Motor neuron (in vitro differentiated cells): Measurements from ENCODE around the gene DIPK1A. TPM values are rescaled to one million over a fixed set of nuclear protein-coding genes. Genes with fewer than 3 reads are reported as not detected.
"Not testable (repeated sequence)": the region's sequence is repeated elsewhere in the genome, so short reads cannot be mapped to it uniquely, and the experiment has no call there.

Source experiments
- ATAC-seq, 8 experiments: fragments of 200-7000 bp; cut with Tn5 transposase; replicated peaks in 6 of 8; 2 replicates each; pipeline ENCODE4 v1.8.0; 2021; ENCODE audit warnings: mild to moderate bottlenecking in 8 of 8, moderate library complexity in 8 of 8
- H3K27ac ChIP-seq, 2 donors: fragments of 250-450 bp; sonication (Bioruptor Pico); 2 replicates each; pipeline ENCODE4 v1.9.0; 2021; ENCODE audit warnings: antibody characterized with exemption in 2 of 2, mild to moderate bottlenecking in 2 of 2, moderate library complexity in 1 of 2
- H3K4me1 ChIP-seq, 2 donors: fragments of 250-450 bp; sonication (Bioruptor Pico); replicated peaks in 1 of 2; 2 replicates each; pipeline ENCODE4 v1.6.1; 2021; ENCODE audit warnings: antibody characterized with exemption in 2 of 2, mild to moderate bottlenecking in 2 of 2, moderate library complexity in 1 of 2
- H3K4me3 ChIP-seq, 5 donors: fragments of 250-450 bp; sonication (Bioruptor Pico); 2 replicates each; pipeline ENCODE4 v1.9.0; 2021; ENCODE audit warnings: antibody characterized with exemption in 5 of 5, mild to moderate bottlenecking in 5 of 5, moderate library complexity in 4 of 5
- WGBS, 10 experiments: fragments of 450-650 bp; shearing (Covaris generic); methylation state at CpG; one replicate each; pipeline ENCODE4 v1.0.0; 2022; 5-methylcytosine and 5-hydroxymethylcytosine counted together
- in situ Hi-C, 9 experiments: fragments of 400-800 bp; cut with MboI; loops; one replicate each; pipeline ENCODE4 v1.15.0; 2021; ENCODE audit warnings: low sequenced_read_pairs in 9 of 9, low pct_unique_long_range_greater_than_20kb in 2 of 9; ENCODE audit not compliant: unreplicated experiment in 9 of 9
- total RNA-seq, 8 experiments: library from RNA; unstranded; fragments of 300-600 nt; gene quantifications; 2 replicates each; pipeline versions ENCODE4 v1.2.3 to v1.2.4, GENCODE V29; 2022

DIPK1A gene
- total RNA-seq, 8 experiments from 2014 or later: 7.1 to 22.5 (median 10.2) TPM

GRCh38 chr1:92916899-92917298 lies 44.4 kb downstream of the DIPK1A start:
- Histone ChIP-seq H3K27ac (no peak overlapping the region), H3K4me3 (no peak overlapping the region), H3K4me1 (no peaks in the 10 kb centered on the region)
- in situ Hi-C loops: no loop called here
- no peak for ATAC-seq

- ATAC-seq: no peak
- Histone ChIP-seq H3K27ac (no peak overlapping the region), H3K4me3 (no peak overlapping the region), H3K4me1 (no peaks in the 10 kb centered on the region)
- WGBS, 10 experiments: 27 to 100% (median 56%) methylated on average over 1 of the region's 1 CpG; no CpG with 5 or more reads in 2 of the 10 experiments
- in situ Hi-C loops: no loop called here
These were observed 45.7 kb downstream of the DIPK1A start for GRCh38 chr1:92915547-92915946.

- no peak for ATAC-seq
These were observed 48.0 kb downstream of the DIPK1A start for GRCh38 chr1:92913093-92913819.

GRCh38 chr1:92910081-92910480 lies 51.2 kb downstream of the DIPK1A start:
- H3K27ac ChIP-seq: no peak overlapping the region
- WGBS, 10 experiments: 57 to 85% (median 76%) methylated on average over 2 to 4 of the region's 4 CpGs; no CpG with 5 or more reads in 2 of the 10 experiments

More at GRCh38 chr1:92913093-92913819, 48.0 kb downstream of the DIPK1A start:
- 61 to 94% (median 90%) methylated on average over 3 of the region's 3 CpGs; no CpG with 5 or more reads in 1 of the 10 experiments for WGBS, 10 experiments
- in situ Hi-C loops: no loop called here
- peaks cover 0 to 3% of the 10 kb centered on the region in 2 donors for H3K4me1 ChIP-seq
- no peak overlapping the region for H3K4me3 ChIP-seq
- no peak overlapping the region for H3K27ac ChIP-seq

GRCh38 chr1:92909321-92909720 lies 51.9 kb downstream of the DIPK1A start:
- in situ Hi-C loops: no loop called here
- H3K4me1 ChIP-seq: peaks cover 0 to 3% of the 10 kb centered on the region in 2 donors
- no peak overlapping the region for H3K27ac ChIP-seq
- 36 to 100% (median 87%) methylated on average over 1 to 3 of the region's 3 CpGs; no CpG with 5 or more reads in 3 of the 10 experiments for WGBS, 10 experiments
- H3K4me3 ChIP-seq: no peak overlapping the region
- peak in 2 of 8 experiments; percentile 27 to 37 for ATAC-seq

More at GRCh38 chr1:92910081-92910480, 51.2 kb downstream of the DIPK1A start:
- peaks cover 0 to 3% of the 10 kb centered on the region in 2 donors for H3K4me1 ChIP-seq
- in situ Hi-C loops: no loop called here
- no peak for ATAC-seq
- H3K4me3 ChIP-seq: no peak overlapping the region

- H3K4me3 ChIP-seq: no peak overlapping the region
- in situ Hi-C loops: no loop called here
- peaks cover 0 to 3% of the 10 kb centered on the region in 2 donors for H3K4me1 ChIP-seq
- 59 to 93% (median 83%) methylated on average over 1 to 2 of the region's 2 CpGs for WGBS, 10 experiments
- no peak for ATAC-seq
- no peak overlapping the region for H3K27ac ChIP-seq
These were observed 53.1 kb downstream of the DIPK1A start for GRCh38 chr1:92907949-92908684.

- WGBS, 10 experiments: 67 to 100% (median 80%) methylated on average over 1 of the region's 1 CpG; no CpG with 5 or more reads in 2 of the 10 experiments
- no peak for ATAC-seq
- H3K4me3 ChIP-seq: no peak overlapping the region
- H3K4me1 ChIP-seq: no peaks in the 10 kb centered on the region
- H3K27ac ChIP-seq: no peak overlapping the region
- in situ Hi-C loops: no loop called here
These were observed 57.5 kb downstream of the DIPK1A start for GRCh38 chr1:92903765-92904164.

GRCh38 chr1:92902406-92902744 lies 58.9 kb downstream of the DIPK1A start:
- WGBS, 10 experiments: 80 to 100% (median 100%) methylated on average over 1 of the region's 1 CpG; no CpG with 5 or more reads in 4 of the 10 experiments
- in situ Hi-C loops: no loop called here
- Histone ChIP-seq H3K4me3 (no peak overlapping the region), H3K4me1 (no peaks in the 10 kb centered on the region), H3K27ac (no peak overlapping the region)
- ATAC-seq: no peak

- Histone ChIP-seq H3K4me1 (no peaks in the 10 kb centered on the region), H3K27ac (no peak overlapping the region), H3K4me3 (no peak overlapping the region)
- ATAC-seq: no peak
- WGBS, 10 experiments: 75 to 100% (median 100%) methylated on average over 1 to 2 of the region's 3 CpGs; no CpG with 5 or more reads in 6 of the 10 experiments
- in situ Hi-C loops: no loop called here
These were observed 59.4 kb downstream of the DIPK1A start for GRCh38 chr1:92901699-92902405.

- Histone ChIP-seq H3K4me1 (no peaks in the 10 kb centered on the region), H3K27ac (no peak overlapping the region), H3K4me3 (no peak overlapping the region)
- in situ Hi-C loops: no loop called here
- 80 to 100% (median 100%) methylated on average over 1 of the region's 1 CpG; no CpG with 5 or more reads in 5 of the 10 experiments for WGBS, 10 experiments
- ATAC-seq: no peak
These were observed 60.1 kb downstream of the DIPK1A start for GRCh38 chr1:92901126-92901525.

- in situ Hi-C loops: no loop called here
- H3K4me3 ChIP-seq: no peak overlapping the region
- no peak overlapping the region for H3K27ac ChIP-seq
- H3K4me1 ChIP-seq: no peaks in the 10 kb centered on the region
- ATAC-seq: no peak
These were observed 60.7 kb downstream of the DIPK1A start for GRCh38 chr1:92900539-92900938.

GRCh38 chr1:92899780-92900179 lies 61.5 kb downstream of the DIPK1A start:
- no peak for ATAC-seq
- Histone ChIP-seq H3K4me1 (no peaks in the 10 kb centered on the region), H3K4me3 (no peak overlapping the region), H3K27ac (no peak overlapping the region)
- in situ Hi-C loops: no loop called here

GRCh38 chr1:92898053-92898452 lies 63.2 kb downstream of the DIPK1A start:
- ATAC-seq, H3K27ac ChIP-seq, in situ Hi-C loops, H3K4me3 ChIP-seq, H3K4me1 ChIP-seq: not testable (repeated sequence)
- 27 to 92% (median 63%) methylated on average over 1 to 2 of the region's 2 CpGs; no CpG with 5 or more reads in 4 of the 10 experiments for WGBS, 10 experiments
